Tibial nerve (tissue), 4 donors: ENCODE measurements around the gene ARHGEF28.

ENCODE experiments used
- CTCF ChIP-seq, 5 experiments: fragments of 200-600 bp in 3 of 5; fragments of 450-650 bp in 2 of 5; sonication (generic) in 3 of 5; IDR thresholded peaks; one replicate each; pipeline ENCODE4 v1.5.1; 2016 to 2019; ENCODE audit warnings: antibody characterized with exemption in 5 of 5, mild to moderate bottlenecking in 3 of 5, moderate library complexity in 2 of 5
- EP300 ChIP-seq, 2 donors: sonication (generic); formaldehyde crosslinking; IDR thresholded peaks; one replicate each; pipeline ENCODE4 v1.6.1; 2017; ENCODE audit warnings: antibody characterized with exemption in 2 of 2, mild to moderate bottlenecking in 1 of 2
- POLR2A ChIP-seq, 2 donors: fragments of 450-650 bp; IDR thresholded peaks; one replicate each; pipeline ENCODE4 v1.6.1; 2017; ENCODE audit warnings: antibody characterized with exemption in 2 of 2, mild to moderate bottlenecking in 2 of 2, moderate library complexity in 2 of 2

- TF ChIP-seq CTCF (IDR thresholded peaks at IDR 0.05) (no peak), POLR2A (IDR thresholded peaks at IDR 0.05) (no peak), EP300 (IDR thresholded peaks at IDR 0.05) (no peak)
Measured at GRCh38 chr5:73973135-73973534, 347.1 kb downstream of the ARHGEF28 start.
